IMR-90 (cell line): Measurements from ENCODE around the gene ERC2. TPM values are rescaled to one million over a fixed set of nuclear protein-coding genes. Genes with fewer than 3 reads are reported as not detected.

Source experiments
- ATAC-seq: fragments of 200-7000 bp; cut with Tn5 transposase; 2 replicates; pipeline ENCODE4 v1.9.1; 2020; ENCODE audit warnings: low read depth, mild to moderate bottlenecking, moderate library complexity
- BruUV-seq: library from RNA; stranded (reverse); fragments of 400-500 nt; replicated peaks from 2 replicates; lab custom pipeline; 2021; lab: Mats Ljungman, UMichigan
- CTCF ChIA-PET: fragments of 300-600 bp; formaldehyde crosslinking; extraction: SDS; loops from one replicate; lab custom pipeline; 2021; ENCODE audit warnings: antibody characterized with exemption; lab: Yijun Ruan, JAX
- POLR2A ChIA-PET: fragments of 300-600 bp; sonication (Branson Sonifier 250); formaldehyde crosslinking; loops from one replicate; lab custom pipeline; 2022; ENCODE audit warnings: antibody characterized with exemption; ENCODE audit not compliant: unreplicated experiment; lab: Charles Lee
- DNase-seq: peaks from one replicate; pipeline ENCODE4 v3.0.0; 2013
- H2AFZ ChIP-seq: replicated peaks from 2 replicates; pipeline ENCODE3; 2013; ENCODE audit warnings: low read length, mild to moderate bottlenecking; ENCODE audit not compliant: poor library complexity
- H2AK5ac ChIP-seq: 2 replicates; pipeline ENCODE4 v1.6.1; 2013; ENCODE audit warnings: low read depth, low read length, inconsistent platforms
- H2AK9ac ChIP-seq: replicated peaks from 2 replicates; pipeline ENCODE3; 2013; ENCODE audit warnings: mild to moderate bottlenecking, low read depth, low read length, moderate library complexity; ENCODE audit not compliant: poor library complexity
- H2BK120ac ChIP-seq: 2 replicates; pipeline ENCODE4 v1.6.1; 2013; ENCODE audit warnings: low read depth, low read length, inconsistent platforms
- H2BK15ac ChIP-seq: 3 replicates; pipeline ENCODE4 v1.6.1; 2013; ENCODE audit warnings: low read depth, low read length, inconsistent platforms
- H2BK20ac ChIP-seq: 2 replicates; pipeline ENCODE4 v1.6.1; 2013; ENCODE audit warnings: low read depth, mild to moderate bottlenecking, inconsistent platforms, low read length, moderate library complexity
- H2BK5ac ChIP-seq: 2 replicates; pipeline ENCODE4 v1.6.1; 2013; ENCODE audit warnings: mild to moderate bottlenecking, low read depth, low read length, inconsistent platforms; ENCODE audit not compliant: poor library complexity, severe bottlenecking
- H3K14ac ChIP-seq: replicated peaks from 2 replicates; pipeline ENCODE4 v1.6.1; 2013; ENCODE audit warnings: low read depth, low read length, inconsistent platforms
- H3K18ac ChIP-seq: 2 replicates; pipeline ENCODE4 v1.6.1; 2013; ENCODE audit warnings: low read depth, low read length, control low read depth
- H3K23ac ChIP-seq: 2 replicates; pipeline ENCODE4 v1.6.1; 2013; ENCODE audit warnings: low read depth, low read length, inconsistent platforms
- H3K27ac ChIP-seq: 2 replicates; pipeline ENCODE4 v1.5.1; 2013; ENCODE audit warnings: mild to moderate bottlenecking, control low read depth, low read length; ENCODE audit not compliant: insufficient read depth
- H3K27me3 ChIP-seq: 2 replicates; pipeline ENCODE4 v1.6.1; 2013; ENCODE audit warnings: low read length; ENCODE audit not compliant: control insufficient read depth, insufficient read depth
- H3K36me3 ChIP-seq: 2 replicates; pipeline ENCODE4 v1.6.1; 2013; ENCODE audit warnings: low read length, mixed read lengths; ENCODE audit not compliant: control insufficient read depth, insufficient read depth
- H3K4ac ChIP-seq: 2 replicates; pipeline ENCODE4 v1.6.1; 2013; ENCODE audit warnings: low read depth, low read length, inconsistent platforms
- H3K4me1 ChIP-seq: 2 replicates; pipeline ENCODE4 v1.6.1; 2013; ENCODE audit warnings: low read length, mixed read lengths; ENCODE audit not compliant: control insufficient read depth, insufficient read depth
- H3K4me2 ChIP-seq: 2 replicates; pipeline ENCODE4 v1.6.1; 2013; ENCODE audit warnings: low read depth, mild to moderate bottlenecking, control low read depth, low read length, moderate library complexity
- H3K4me3 ChIP-seq: 2 replicates; pipeline ENCODE4 v1.5.1; 2013; ENCODE audit warnings: low read depth, mild to moderate bottlenecking, control low read depth, low read length, moderate library complexity; ENCODE audit not compliant: insufficient read depth
- H3K56ac ChIP-seq: 2 replicates; pipeline ENCODE4 v1.6.1; 2013; ENCODE audit warnings: low read length, inconsistent platforms; ENCODE audit not compliant: insufficient read depth; ENCODE audit errors: extremely low read depth
- H3K79me1 ChIP-seq, 2 experiments: 2 replicates each; pipeline ENCODE4 v1.6.1; 2013; ENCODE audit warnings: low read length in 2 of 2, inconsistent platforms in 1 of 2, low read depth in 1 of 2
- H3K9ac ChIP-seq: 2 replicates; pipeline ENCODE4 v1.6.1; 2013; ENCODE audit warnings: low read depth, low read length, control low read depth
- H3K9me1 ChIP-seq: 2 replicates; pipeline ENCODE4 v1.6.1; 2013; ENCODE audit warnings: low read length, inconsistent platforms; ENCODE audit not compliant: insufficient read depth
- H3K9me3 ChIP-seq: 2 replicates; pipeline ENCODE4 v1.6.1; 2013; ENCODE audit warnings: low read length; ENCODE audit not compliant: control insufficient read depth, insufficient read depth
- H4K20me1 ChIP-seq: 2 replicates; pipeline ENCODE4 v1.6.1; 2013; ENCODE audit warnings: low read length, inconsistent platforms; ENCODE audit not compliant: insufficient read depth
- H4K5ac ChIP-seq: 2 replicates; pipeline ENCODE4 v1.6.1; 2013; ENCODE audit warnings: mild to moderate bottlenecking, low read depth, low read length, control low read depth
- H4K8ac ChIP-seq, 2 experiments: 2 replicates each; pipeline ENCODE4 v1.6.1; 2013; ENCODE audit warnings: low read depth in 2 of 2, low read length in 2 of 2, control low read depth in 1 of 2, inconsistent platforms in 1 of 2
- H4K91ac ChIP-seq: 2 replicates; pipeline ENCODE4 v1.6.1; 2013; ENCODE audit warnings: low read depth, low read length, inconsistent platforms; ENCODE audit not compliant: insufficient read depth
- BHLHE40 ChIP-seq: fragments of 150-350 bp; IDR thresholded peaks from 2 replicates; pipeline ENCODE4 v1.6.1; 2016; ENCODE audit warnings: mild to moderate bottlenecking, low read depth, low read length
- CEBPB ChIP-seq: IDR thresholded peaks from 2 replicates; pipeline ENCODE4 v1.6.1; 2012; ENCODE audit warnings: low read depth, low read length, improper control_type of control experiment
- CHD1 ChIP-seq: IDR thresholded peaks from 2 replicates; pipeline ENCODE4 v1.6.1; 2012; ENCODE audit warnings: low read depth, low read length, improper control_type of control experiment
- FOS ChIP-seq: fragments of 150-350 bp; IDR thresholded peaks from 2 replicates; pipeline ENCODE4 v1.6.1; 2016; ENCODE audit warnings: low read depth, low read length
- MAFK ChIP-seq: IDR thresholded peaks from 2 replicates; pipeline ENCODE4 v1.6.1; 2012; ENCODE audit warnings: low read depth, low read length, improper control_type of control experiment
- MAZ ChIP-seq: IDR thresholded peaks from 2 replicates; pipeline ENCODE4 v1.6.1; 2012; ENCODE audit warnings: low read depth, mild to moderate bottlenecking, low read length, improper control_type of control experiment, moderate library complexity, borderline replicate concordance
- MXI1 ChIP-seq: IDR thresholded peaks from 2 replicates; pipeline ENCODE4 v1.6.1; 2012; ENCODE audit warnings: low read depth, mild to moderate bottlenecking, low read length, moderate library complexity, borderline replicate concordance
- NFE2L2 ChIP-seq: fragments of 150-350 bp; IDR thresholded peaks from 2 replicates; pipeline ENCODE4 v1.6.1; 2016; ENCODE audit warnings: low read depth, mild to moderate bottlenecking, low read length
- POLR2A ChIP-seq: IDR thresholded peaks from 2 replicates; pipeline ENCODE4 v1.6.1; 2012; ENCODE audit warnings: mild to moderate bottlenecking, low read depth, low read length
- RAD21 ChIP-seq: IDR thresholded peaks from 2 replicates; pipeline ENCODE4 v1.6.1; 2012; ENCODE audit warnings: low read length, improper control_type of control experiment
- RCOR1 ChIP-seq: IDR thresholded peaks from 2 replicates; pipeline ENCODE4 v1.6.1; 2012; ENCODE audit warnings: mild to moderate bottlenecking, low read length, improper control_type of control experiment; ENCODE audit not compliant: insufficient replicate concordance
- RFX5 ChIP-seq: IDR thresholded peaks from 2 replicates; pipeline ENCODE4 v1.8.0; 2012; ENCODE audit warnings: low read depth, mild to moderate bottlenecking, low read length, moderate library complexity
- SMC3 ChIP-seq: fragments of 150-350 bp; IDR thresholded peaks from 2 replicates; pipeline ENCODE4 v1.6.1; 2016; ENCODE audit warnings: low read depth, mild to moderate bottlenecking, antibody characterized with exemption, low read length, moderate library complexity
- WGBS, 2 experiments: methylation state at CpG; one replicate each; pipeline versions ENCODE4 v1.1.5 to v1.1.7; 2013; ENCODE audit warnings: missing lambda C conversion rate in 2 of 2; ENCODE audit not compliant: insufficient read length in 1 of 2; ENCODE audit errors: extremely low coverage in 2 of 2; 5-methylcytosine and 5-hydroxymethylcytosine counted together
- dilution Hi-C: fragments of 300-500 bp; cut with HindIII; formaldehyde crosslinking; loops from one replicate; pipeline ENCODE4 v1.14.3; 2018; ENCODE audit warnings: low sequenced_read_pairs; ENCODE audit not compliant: unreplicated experiment
- in situ Hi-C: fragments of 300-500 bp; cut with MboI; formaldehyde crosslinking; loops from 3 replicates; pipeline ENCODE4 v1.14.3; 2019; ENCODE audit warnings: low sequenced_read_pairs, inconsistent platforms, mixed read lengths
- intact Hi-C: fragments of 100-400 bp; cut with micrococcal nuclease; formaldehyde crosslinking; loops from 2 replicates; pipeline ENCODE4 v1.10.0; 2022
- polyA plus RNA-seq, 3 experiments: library from polyadenylated mRNA; depleted of rRNA; stranded (reverse); fragments of >200 nt; gene quantifications; 2 replicates each; pipeline ENCODE4 v1.2.3, GENCODE V29; 2012; ENCODE audit warnings: low replicate concordance in 1 of 3
- total RNA-seq: library from RNA; depleted of rRNA; stranded (reverse); fragments of >200 nt; gene quantifications from 2 replicates; pipeline ENCODE4 v1.2.3, GENCODE V29; 2012
- TF ChIP-seq, protein P1 (sequence below): fragments of 150-350 bp; IDR thresholded peaks from 2 replicates; pipeline ENCODE4 v1.6.1; 2017; ENCODE audit warnings: mild to moderate bottlenecking, antibody characterized with exemption, low read length, low read depth
- TF ChIP-seq, protein P2 (sequence below): fragments of 150-350 bp; IDR thresholded peaks from 2 replicates; pipeline ENCODE4 v1.6.1; 2016; ENCODE audit warnings: low read depth, mild to moderate bottlenecking, low read length, moderate library complexity, borderline replicate concordance
- TF ChIP-seq, protein P3 (sequence below): conservative IDR thresholded peaks from 2 replicates; pipeline ENCODE4 v1.5.1; 2012; ENCODE audit warnings: mild to moderate bottlenecking, low read depth, low read length, improper control_type of control experiment

Gene ERC2
- total and polyA plus RNA-seq, 2 of the 4 experiments (the other 2 are of a cell fraction): 0.17 to 0.18 TPM

DNA sequence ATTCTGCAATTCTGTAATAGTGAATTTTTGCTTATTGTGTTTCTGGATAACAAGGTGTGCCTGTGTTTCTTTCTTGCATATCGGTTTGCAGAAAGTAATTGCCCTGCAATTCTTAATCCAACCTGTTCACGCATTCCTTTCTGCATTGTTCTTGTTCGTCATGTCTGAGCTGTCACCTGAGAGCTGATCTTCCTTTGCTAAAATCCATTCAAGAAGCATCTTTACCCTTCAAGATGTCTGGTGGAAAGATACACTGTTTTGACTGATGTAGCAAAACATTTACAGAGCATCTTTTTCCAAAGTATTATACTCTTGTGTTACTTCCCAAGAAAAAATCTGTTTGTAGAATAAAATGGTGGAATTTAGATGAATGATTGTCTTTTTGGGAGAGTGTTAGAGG is 822.1 kb downstream of the ERC2 start:
- H3K4ac ChIP-seq: no peak overlapping the region
- H2BK5ac ChIP-seq: no peak overlapping the region
- H3K4me1 ChIP-seq: no peaks in the 10 kb centered on the region
- H2BK20ac ChIP-seq: no peak overlapping the region
- H3K9me1 ChIP-seq: no peaks in the 10 kb centered on the region
- no peaks in the 10 kb centered on the region for H3K79me1 ChIP-seq
- CTCF ChIA-PET: no interaction called here
- no peaks in the 10 kb centered on the region for H4K20me1 ChIP-seq
- no peak overlapping the region for H3K4me3 ChIP-seq
- no peak overlapping the region for H3K27ac ChIP-seq
- intact Hi-C loops (no loop called here), dilution Hi-C loops (no loop called here), in situ Hi-C loops (no loop called here)
- H3K4me2 ChIP-seq: no peak overlapping the region
- no peak overlapping the region for H3K23ac ChIP-seq
- DNase-seq (no peak), ATAC-seq (no peak)
- H3K18ac ChIP-seq: no peak overlapping the region
- no peaks in the 10 kb centered on the region for H3K36me3 ChIP-seq
- H3K14ac ChIP-seq: no peak overlapping the region
- no peaks in the 10 kb centered on the region for H3K9me3 ChIP-seq
- no TSS peak for BruUV-seq
- no peak overlapping the region for H2AK9ac ChIP-seq
- no peak overlapping the region for H2AFZ ChIP-seq
- no peak overlapping the region for H2BK120ac ChIP-seq
- no peak overlapping the region for H3K56ac ChIP-seq
- H2BK15ac ChIP-seq: no peak overlapping the region
- no peak overlapping the region for H4K5ac ChIP-seq
- H4K8ac ChIP-seq: no peak overlapping the region
- H2AK5ac ChIP-seq: no peak overlapping the region
- H4K91ac ChIP-seq: no peak overlapping the region
- POLR2A ChIA-PET: no interaction called here
- TF ChIP-seq, protein P1, sequence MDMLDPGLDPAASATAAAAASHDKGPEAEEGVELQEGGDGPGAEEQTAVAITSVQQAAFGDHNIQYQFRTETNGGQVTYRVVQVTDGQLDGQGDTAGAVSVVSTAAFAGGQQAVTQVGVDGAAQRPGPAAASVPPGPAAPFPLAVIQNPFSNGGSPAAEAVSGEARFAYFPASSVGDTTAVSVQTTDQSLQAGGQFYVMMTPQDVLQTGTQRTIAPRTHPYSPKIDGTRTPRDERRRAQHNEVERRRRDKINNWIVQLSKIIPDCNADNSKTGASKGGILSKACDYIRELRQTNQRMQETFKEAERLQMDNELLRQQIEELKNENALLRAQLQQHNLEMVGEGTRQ: no peak
- TF ChIP-seq, protein P2, sequence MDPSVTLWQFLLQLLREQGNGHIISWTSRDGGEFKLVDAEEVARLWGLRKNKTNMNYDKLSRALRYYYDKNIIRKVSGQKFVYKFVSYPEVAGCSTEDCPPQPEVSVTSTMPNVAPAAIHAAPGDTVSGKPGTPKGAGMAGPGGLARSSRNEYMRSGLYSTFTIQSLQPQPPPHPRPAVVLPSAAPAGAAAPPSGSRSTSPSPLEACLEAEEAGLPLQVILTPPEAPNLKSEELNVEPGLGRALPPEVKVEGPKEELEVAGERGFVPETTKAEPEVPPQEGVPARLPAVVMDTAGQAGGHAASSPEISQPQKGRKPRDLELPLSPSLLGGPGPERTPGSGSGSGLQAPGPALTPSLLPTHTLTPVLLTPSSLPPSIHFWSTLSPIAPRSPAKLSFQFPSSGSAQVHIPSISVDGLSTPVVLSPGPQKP: no peak
- TF ChIP-seq FOS: no peak
- no peak for TF ChIP-seq RCOR1
- no peak for TF ChIP-seq RFX5
- TF ChIP-seq BHLHE40: no peak
- no peak for TF ChIP-seq MAZ
- TF ChIP-seq SMC3: no peak
- TF ChIP-seq RAD21: no peak
- TF ChIP-seq MAFK: no peak
- no peak for TF ChIP-seq MXI1
- TF ChIP-seq POLR2A: no peak
- no peak for TF ChIP-seq CHD1
- TF ChIP-seq, protein P3, sequence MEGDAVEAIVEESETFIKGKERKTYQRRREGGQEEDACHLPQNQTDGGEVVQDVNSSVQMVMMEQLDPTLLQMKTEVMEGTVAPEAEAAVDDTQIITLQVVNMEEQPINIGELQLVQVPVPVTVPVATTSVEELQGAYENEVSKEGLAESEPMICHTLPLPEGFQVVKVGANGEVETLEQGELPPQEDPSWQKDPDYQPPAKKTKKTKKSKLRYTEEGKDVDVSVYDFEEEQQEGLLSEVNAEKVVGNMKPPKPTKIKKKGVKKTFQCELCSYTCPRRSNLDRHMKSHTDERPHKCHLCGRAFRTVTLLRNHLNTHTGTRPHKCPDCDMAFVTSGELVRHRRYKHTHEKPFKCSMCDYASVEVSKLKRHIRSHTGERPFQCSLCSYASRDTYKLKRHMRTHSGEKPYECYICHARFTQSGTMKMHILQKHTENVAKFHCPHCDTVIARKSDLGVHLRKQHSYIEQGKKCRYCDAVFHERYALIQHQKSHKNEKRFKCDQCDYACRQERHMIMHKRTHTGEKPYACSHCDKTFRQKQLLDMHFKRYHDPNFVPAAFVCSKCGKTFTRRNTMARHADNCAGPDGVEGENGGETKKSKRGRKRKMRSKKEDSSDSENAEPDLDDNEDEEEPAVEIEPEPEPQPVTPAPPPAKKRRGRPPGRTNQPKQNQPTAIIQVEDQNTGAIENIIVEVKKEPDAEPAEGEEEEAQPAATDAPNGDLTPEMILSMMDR: no peak
- no peak for TF ChIP-seq CEBPB
- no peak for TF ChIP-seq NFE2L2
- peaks cover 18% of the 10 kb centered on the region for H3K27me3 ChIP-seq
- no CpG with 5 or more reads among the region's 3 CpGs for WGBS, 2 experiments
- H3K9ac ChIP-seq: no peak overlapping the region
